ENCODE data around the gene CEP72.

DNA sequence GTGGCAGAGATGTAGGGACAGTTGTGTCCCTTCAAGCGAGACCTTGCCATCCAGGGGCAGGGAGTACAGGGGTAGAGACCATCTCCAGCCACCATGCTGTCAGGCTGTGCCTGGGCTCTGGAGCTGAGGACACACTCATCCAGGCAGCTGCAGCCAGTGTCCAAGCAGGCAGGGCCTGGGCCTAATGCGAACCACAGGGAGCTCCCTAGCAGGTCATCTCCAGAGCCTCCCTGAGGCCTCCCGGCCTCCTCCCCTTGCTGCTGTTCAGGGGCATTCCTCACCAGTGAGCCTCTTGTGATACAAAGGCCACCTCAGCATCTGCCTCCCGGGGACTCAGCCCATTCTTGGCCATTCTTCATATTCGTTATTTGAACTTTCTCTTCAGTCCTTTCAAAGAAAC lies 46.0 kb downstream of the CEP72 start:
- TF ChIP-seq POLR2AphosphoS5 (IDR thresholded peaks at IDR 0.05) = no peak
- TF ChIP-seq, protein P1, sequence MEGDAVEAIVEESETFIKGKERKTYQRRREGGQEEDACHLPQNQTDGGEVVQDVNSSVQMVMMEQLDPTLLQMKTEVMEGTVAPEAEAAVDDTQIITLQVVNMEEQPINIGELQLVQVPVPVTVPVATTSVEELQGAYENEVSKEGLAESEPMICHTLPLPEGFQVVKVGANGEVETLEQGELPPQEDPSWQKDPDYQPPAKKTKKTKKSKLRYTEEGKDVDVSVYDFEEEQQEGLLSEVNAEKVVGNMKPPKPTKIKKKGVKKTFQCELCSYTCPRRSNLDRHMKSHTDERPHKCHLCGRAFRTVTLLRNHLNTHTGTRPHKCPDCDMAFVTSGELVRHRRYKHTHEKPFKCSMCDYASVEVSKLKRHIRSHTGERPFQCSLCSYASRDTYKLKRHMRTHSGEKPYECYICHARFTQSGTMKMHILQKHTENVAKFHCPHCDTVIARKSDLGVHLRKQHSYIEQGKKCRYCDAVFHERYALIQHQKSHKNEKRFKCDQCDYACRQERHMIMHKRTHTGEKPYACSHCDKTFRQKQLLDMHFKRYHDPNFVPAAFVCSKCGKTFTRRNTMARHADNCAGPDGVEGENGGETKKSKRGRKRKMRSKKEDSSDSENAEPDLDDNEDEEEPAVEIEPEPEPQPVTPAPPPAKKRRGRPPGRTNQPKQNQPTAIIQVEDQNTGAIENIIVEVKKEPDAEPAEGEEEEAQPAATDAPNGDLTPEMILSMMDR (IDR thresholded peaks at IDR 0.05) = no peak
- TF ChIP-seq EP300 (IDR thresholded peaks at IDR 0.05) = no peak
